ENCODE data around the gene WEE2.

DNA sequence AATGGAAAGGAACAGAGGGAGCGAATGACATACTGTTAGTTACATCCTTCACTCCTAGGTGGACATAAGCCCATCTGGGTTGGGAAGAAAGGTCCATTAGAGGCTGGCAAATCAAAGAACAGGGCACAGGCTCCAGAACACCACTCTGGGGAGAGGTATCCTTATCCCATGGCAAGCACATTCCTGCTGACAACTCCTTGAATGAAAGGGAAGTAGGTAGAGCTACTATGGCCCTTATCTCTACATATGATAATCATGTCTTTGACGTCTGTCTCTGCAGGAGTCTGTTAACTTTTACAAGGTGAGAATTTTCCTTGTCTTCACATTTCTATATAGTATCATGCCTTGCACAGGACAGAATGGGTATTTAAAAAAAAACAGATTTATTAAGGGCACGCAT is 16.6 kb upstream of the WEE2 start:
- TF ChIP-seq, protein P1, sequence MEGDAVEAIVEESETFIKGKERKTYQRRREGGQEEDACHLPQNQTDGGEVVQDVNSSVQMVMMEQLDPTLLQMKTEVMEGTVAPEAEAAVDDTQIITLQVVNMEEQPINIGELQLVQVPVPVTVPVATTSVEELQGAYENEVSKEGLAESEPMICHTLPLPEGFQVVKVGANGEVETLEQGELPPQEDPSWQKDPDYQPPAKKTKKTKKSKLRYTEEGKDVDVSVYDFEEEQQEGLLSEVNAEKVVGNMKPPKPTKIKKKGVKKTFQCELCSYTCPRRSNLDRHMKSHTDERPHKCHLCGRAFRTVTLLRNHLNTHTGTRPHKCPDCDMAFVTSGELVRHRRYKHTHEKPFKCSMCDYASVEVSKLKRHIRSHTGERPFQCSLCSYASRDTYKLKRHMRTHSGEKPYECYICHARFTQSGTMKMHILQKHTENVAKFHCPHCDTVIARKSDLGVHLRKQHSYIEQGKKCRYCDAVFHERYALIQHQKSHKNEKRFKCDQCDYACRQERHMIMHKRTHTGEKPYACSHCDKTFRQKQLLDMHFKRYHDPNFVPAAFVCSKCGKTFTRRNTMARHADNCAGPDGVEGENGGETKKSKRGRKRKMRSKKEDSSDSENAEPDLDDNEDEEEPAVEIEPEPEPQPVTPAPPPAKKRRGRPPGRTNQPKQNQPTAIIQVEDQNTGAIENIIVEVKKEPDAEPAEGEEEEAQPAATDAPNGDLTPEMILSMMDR (IDR thresholded peaks at IDR 0.05 in 8 of 11, conservative IDR thresholded peaks at IDR 0.05 in 3 of 11) = no peak
- TF ChIP-seq POLR2A (IDR thresholded peaks at IDR 0.05) = no peak
